ENCODE measurements around the gene PEAK3. TPM values are rescaled to one million over a fixed set of nuclear protein-coding genes. Genes with fewer than 3 reads are reported as not detected.
A peak's percentile ranks its signal among the peaks of the same experiment; 100 is the strongest.

Gene PEAK3
- total and polyA plus RNA-seq, 9 of the 15 experiments (the other 6 are each of a cell fraction or from before 2014, with no cell fraction given): 0.07 to 0.40 TPM; not detected in 7

- TF ChIP-seq, protein P1, sequence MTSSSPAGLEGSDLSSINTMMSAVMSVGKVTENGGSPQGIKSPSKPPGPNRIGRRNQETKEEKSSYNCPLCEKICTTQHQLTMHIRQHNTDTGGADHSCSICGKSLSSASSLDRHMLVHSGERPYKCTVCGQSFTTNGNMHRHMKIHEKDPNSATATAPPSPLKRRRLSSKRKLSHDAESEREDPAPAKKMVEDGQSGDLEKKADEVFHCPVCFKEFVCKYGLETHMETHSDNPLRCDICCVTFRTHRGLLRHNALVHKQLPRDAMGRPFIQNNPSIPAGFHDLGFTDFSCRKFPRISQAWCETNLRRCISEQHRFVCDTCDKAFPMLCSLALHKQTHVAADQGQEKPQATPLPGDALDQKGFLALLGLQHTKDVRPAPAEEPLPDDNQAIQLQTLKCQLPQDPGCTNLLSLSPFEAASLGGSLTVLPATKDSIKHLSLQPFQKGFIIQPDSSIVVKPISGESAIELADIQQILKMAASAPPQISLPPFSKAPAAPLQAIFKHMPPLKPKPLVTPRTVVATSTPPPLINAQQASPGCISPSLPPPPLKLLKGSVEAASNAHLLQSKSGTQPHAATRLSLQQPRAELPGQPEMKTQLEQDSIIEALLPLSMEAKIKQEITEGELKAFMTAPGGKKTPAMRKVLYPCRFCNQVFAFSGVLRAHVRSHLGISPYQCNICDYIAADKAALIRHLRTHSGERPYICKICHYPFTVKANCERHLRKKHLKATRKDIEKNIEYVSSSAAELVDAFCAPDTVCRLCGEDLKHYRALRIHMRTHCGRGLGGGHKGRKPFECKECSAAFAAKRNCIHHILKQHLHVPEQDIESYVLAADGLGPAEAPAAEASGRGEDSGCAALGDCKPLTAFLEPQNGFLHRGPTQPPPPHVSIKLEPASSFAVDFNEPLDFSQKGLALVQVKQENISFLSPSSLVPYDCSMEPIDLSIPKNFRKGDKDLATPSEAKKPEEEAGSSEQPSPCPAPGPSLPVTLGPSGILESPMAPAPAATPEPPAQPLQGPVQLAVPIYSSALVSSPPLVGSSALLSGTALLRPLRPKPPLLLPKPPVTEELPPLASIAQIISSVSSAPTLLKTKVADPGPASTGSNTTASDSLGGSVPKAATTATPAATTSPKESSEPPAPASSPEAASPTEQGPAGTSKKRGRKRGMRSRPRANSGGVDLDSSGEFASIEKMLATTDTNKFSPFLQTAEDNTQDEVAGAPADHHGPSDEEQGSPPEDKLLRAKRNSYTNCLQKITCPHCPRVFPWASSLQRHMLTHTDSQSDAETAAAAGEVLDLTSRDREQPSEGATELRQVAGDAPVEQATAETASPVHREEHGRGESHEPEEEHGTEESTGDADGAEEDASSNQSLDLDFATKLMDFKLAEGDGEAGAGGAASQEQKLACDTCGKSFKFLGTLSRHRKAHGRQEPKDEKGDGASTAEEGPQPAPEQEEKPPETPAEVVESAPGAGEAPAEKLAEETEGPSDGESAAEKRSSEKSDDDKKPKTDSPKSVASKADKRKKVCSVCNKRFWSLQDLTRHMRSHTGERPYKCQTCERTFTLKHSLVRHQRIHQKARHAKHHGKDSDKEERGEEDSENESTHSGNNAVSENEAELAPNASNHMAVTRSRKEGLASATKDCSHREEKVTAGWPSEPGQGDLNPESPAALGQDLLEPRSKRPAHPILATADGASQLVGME (CRISPR knock-in tag; IDR thresholded peaks at IDR 0.05): no peak
- TF ChIP-seq NR1H2 (CRISPR knock-in tag; IDR thresholded peaks at IDR 0.05): 0 out of 2 replicates have a peak, but pooled peaks have one; percentile 68
- no peak for TF ChIP-seq TAF9B (IDR thresholded peaks at IDR 0.05; ENCODE audit: partially characterized antibody)
- TF ChIP-seq ZBTB1 (CRISPR knock-in tag; IDR thresholded peaks at IDR 0.05; ENCODE audit: borderline replicate concordance, low read depth): no peak; the same call in 1 of the 2 replicates
- no peak for TF ChIP-seq FOS (IDR thresholded peaks at IDR 0.05; ENCODE audit: extremely low read depth, insufficient read length)
- no peak for TF ChIP-seq FOXP4 (CRISPR knock-in tag; IDR thresholded peaks at IDR 0.05; ENCODE audit: borderline replicate concordance)
- TF ChIP-seq, protein P2, sequence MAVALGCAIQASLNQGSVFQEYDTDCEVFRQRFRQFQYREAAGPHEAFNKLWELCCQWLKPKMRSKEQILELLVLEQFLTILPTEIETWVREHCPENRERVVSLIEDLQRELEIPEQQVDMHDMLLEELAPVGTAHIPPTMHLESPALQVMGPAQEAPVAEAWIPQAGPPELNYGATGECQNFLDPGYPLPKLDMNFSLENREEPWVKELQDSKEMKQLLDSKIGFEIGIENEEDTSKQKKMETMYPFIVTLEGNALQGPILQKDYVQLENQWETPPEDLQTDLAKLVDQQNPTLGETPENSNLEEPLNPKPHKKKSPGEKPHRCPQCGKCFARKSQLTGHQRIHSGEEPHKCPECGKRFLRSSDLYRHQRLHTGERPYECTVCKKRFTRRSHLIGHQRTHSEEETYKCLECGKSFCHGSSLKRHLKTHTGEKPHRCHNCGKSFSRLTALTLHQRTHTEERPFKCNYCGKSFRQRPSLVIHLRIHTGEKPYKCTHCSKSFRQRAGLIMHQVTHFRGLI (CRISPR knock-in tag; IDR thresholded peaks at IDR 0.05): no peak
- no peak for TF ChIP-seq KAT8 (IDR thresholded peaks at IDR 0.05; ENCODE audit: low read depth)
- no peak for TF ChIP-seq CTBP1 (IDR thresholded peaks at IDR 0.05; ENCODE audit: borderline replicate concordance)
- TF ChIP-seq RBBP5 (IDR thresholded peaks at IDR 0.05; ENCODE audit: borderline replicate concordance, insufficient read depth, low read length, poor library complexity, severe bottlenecking): peak; percentile 6
- no peak for TF ChIP-seq SRSF9 (IDR thresholded peaks at IDR 0.05; ENCODE audit: borderline replicate concordance, low read depth, low read length)
- TF ChIP-seq POU5F1 (IDR thresholded peaks at IDR 0.05; ENCODE audit: borderline replicate concordance, low read depth, low read length, partially characterized antibody): no peak
- no peak for TF ChIP-seq ZC3H4 (CRISPR knock-in tag; IDR thresholded peaks at IDR 0.05; ENCODE audit: borderline replicate concordance)
- no peak for TF ChIP-seq SMC3 (conservative IDR thresholded peaks at IDR 0.05; ENCODE audit: insufficient read depth, low read depth, low read length)
- 0 out of 2 replicates have a peak, but pooled peaks have one; percentile 45 for TF ChIP-seq SRSF3 (IDR thresholded peaks at IDR 0.05; ENCODE audit: insufficient read depth, low read length)
- TF ChIP-seq ZBED1 (IDR thresholded peaks at IDR 0.05): 0 out of 2 replicates have a peak, but pooled peaks have one; percentile 45
- no peak for TF ChIP-seq SP2 (IDR thresholded peaks at IDR 0.05; ENCODE audit: extremely low read depth, low read depth, low read length, poor library complexity, severe bottlenecking)
These were observed 44.7 kb downstream of the PEAK3 start (continued) for GRCh38 chr19:2237051-2237868.
